ENCODE measurements around the gene SH3GLB2.
A peak's percentile ranks its signal among the peaks of the same experiment; 100 is the strongest.
"Not testable (repeated sequence)": the region's sequence is repeated elsewhere in the genome, so short reads cannot be mapped to it uniquely, and the experiment has no call there.

SH3GLB2 gene

DNA sequence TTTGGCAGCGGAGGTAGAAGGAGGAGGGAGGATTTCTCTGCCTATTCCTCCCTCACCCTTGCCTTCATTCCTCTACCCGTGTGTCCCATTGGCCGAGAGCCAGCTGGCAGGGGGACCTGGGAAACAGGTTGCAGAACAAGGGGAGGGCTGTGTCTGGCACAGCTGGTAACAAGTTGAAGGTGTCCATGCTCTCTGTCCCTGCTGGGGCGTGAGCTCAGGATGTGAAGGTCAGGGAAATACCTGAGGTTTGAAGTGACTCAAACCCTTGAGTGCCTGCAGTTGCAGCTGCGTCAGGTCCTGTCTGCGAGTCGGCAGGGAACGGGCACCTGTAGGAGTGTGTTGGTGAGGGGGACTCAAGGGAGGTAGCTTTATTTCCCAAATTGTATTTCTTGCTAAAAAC lies 24.5 kb upstream of the SH3GLB2 start:
- FAIRE-seq, result no peak

DNA sequence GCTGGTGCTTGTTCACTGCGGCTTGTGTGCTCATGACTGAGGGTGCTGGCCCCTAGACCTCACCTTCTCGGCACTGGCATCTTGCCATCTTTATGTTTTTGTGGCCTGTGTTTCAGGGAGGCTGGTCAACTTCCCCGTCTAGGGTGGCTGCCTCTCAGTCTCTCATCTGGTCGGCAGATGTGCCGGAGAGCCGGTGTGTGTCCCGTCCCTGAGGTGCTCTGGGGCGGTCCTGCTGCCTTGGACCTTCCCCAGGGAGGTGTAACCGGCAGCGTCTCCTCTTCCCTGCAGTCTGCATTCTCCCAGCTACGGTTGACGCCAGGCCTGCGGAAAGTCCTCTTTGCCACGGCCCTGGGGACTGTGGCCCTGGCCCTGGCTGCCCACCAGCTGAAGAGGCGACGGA lies 13.9 kb upstream of the SH3GLB2 start:
- no peak for FAIRE-seq

DNA sequence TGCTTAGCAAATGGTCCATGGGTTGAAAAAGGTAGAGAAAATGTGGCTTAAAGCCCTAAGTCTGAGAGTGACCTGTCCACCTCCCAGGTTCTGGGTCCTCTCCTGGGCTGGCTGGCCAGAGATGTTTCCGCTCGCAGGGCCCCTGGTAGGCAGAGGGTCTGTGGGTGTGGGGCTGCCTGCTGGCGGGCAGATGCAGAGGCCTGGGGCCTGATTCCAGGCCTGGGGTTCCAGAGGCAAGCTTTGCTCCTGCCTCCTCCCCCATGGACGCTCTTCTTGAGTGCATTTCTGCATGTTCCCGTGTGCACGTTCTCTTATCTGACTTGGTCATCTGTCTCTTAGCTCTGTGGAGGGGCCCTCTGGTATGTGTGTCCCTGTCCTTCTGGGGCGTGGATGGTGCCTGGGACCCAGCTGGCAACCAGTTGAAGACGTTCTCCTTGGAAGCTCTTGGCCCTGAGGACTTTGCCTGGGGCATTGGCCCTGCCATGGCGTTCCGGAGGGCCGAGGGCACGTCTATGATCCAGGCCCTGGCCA lies 12.0 kb upstream of the SH3GLB2 start:
- no peak for FAIRE-seq

DNA sequence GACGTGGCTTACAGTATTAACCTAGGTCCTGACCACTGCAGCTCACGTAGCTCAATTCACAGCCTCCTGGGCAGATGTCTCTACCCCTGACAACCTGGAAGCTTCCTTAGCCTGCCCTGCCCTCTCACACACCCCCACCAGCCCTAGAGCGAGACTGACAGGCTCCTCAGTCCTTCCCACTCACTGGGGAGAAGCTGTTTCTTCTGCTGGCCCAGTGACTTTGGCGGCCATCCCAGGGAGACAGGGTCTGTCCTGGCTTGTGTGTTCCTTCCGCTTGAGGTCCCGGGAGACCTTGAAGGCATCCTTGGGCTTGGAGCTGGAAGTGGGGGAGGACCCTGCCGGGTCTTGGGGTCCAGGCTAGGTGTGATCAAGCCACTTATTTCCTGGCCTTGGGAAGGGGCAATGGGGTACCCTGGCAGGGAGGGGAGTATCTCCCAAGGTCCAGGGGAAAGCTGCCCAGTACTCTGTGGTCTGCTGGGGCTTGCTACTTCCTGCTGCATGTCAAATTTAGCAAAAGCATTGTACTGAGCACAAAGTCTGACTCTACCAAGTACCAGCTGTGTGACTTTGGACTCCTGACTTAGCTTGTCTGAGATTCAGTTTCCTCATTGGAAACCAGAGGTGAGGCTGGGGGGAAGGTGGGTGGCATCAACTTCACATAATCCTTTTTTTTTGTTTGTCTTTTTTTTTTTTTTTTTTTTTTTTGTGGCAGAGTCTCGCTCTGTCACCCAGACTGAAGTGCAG lies 10.2 kb upstream of the SH3GLB2 start:
- no peak for FAIRE-seq

DNA sequence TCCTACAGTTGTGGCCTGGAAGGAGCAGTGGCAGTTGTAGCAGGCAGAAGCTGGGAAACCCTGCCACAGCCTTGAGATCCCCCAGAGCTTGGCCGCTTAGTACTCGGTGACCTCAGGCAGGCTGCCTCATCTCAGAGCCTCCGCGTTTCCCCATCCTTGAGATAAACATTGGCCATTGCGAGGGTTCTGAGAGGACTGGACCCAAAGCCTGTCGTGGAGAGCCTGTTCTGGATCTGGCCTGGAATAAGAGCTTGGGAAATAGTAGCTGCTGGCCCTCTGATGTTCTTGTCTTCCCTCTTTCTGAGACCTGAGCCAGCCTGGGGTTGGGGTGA lies 9.6 kb upstream of the SH3GLB2 start:
- no peak for FAIRE-seq

DNA sequence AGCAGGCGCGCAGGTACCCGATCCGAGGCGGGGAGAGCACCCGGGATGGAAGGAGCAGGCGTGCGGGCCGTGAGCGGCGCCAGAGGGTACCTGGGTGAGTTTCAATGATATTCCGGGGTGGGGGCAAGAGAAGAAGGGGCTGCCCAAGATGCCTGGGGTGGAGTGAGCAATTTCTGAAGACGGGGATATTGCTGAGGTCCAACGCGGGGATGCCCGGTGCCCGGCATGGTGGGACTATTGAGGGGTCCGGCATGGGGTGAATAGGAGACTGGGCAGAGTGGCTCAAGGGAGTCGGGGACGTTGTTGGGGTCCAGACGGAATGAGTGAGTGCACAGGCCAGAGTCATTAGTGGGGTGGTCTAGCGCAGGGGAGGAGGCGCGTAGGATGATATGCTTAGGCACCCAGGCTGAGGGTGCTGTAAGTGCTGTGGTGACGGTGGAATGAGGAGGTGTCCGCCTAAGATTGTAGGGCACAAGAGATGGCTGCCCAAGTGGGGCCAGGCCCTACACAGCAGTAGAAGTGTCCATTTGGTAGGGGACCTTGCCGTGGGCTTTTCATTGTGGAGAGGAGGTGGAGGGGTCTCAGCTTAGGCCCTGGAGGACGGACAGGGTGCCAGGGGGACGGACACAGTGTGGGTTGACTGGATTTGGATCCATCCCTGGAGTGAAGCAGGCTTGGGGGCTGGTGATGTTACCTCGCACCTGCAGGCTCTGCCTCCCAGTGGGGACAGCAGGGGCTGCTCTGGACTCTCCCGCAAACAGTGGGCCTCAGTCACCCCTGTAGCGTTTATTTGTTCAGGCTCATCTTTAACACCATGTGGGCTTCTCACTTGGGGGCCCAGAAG lies 9.0 kb upstream of the SH3GLB2 start:
- no peak for FAIRE-seq

DNA sequence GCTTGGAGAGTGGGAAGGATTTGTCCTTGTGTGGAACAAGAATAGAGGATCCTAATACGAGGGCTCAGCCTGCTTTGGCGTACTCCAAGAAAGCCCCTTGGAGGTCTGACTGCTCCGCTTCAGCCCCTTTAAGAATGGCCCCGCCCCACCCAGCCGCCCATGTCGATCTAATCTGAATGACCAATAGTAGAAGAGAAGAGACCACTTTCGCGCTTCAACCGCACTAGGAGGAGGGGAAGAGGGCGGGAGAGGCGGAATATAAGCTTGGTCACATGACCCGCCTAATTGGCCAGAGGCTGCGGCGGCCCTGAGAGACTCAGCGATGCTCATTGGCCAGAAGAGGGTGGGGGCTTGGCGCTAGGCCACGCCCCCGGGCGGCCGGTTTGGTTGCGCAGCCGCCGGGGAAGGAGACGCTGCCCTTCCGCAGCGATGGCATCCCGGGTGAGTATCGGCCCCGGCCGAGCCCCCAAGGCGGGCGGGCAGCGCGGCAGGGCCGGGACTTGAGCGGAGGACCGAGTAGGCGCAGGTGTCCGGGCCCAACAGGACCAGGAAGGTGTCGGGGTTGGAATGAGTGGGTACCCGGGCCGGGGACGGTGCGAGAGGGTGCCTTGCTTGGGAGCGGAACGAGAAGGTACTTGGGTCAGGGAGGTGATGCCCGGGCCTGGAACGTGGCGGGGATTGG lies 8.3 kb upstream of the SH3GLB2 start, which contains the start of gene MIGA2:
Gene MIGA2 (plus strand): TSS at position 386 of the 682 bp plus-strand sequence. CDS start 3,969 bp downstream, outside the sequence.
- peak; percentile 98 for FAIRE-seq

DNA sequence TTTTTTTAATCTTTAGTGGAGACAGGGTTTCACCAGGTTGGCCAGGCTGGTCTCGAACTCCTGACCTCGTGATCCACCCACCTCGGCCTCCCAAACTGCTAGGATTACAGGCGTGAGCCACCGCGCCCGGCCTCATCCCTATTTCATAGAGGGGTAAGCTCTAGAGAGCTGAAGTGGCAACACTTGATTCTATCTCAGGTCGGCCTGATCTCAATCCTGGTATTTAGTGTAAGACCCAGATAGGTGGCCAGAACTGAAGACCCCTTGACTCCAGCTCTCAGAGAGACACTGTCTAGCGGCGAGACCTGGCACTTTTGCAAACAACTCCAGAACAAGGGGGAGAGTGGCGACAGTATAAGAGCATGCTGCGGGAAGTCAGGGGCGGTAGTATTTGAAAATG lies 7.7 kb upstream of the SH3GLB2 start:
- not testable (repeated sequence) for FAIRE-seq

DNA sequence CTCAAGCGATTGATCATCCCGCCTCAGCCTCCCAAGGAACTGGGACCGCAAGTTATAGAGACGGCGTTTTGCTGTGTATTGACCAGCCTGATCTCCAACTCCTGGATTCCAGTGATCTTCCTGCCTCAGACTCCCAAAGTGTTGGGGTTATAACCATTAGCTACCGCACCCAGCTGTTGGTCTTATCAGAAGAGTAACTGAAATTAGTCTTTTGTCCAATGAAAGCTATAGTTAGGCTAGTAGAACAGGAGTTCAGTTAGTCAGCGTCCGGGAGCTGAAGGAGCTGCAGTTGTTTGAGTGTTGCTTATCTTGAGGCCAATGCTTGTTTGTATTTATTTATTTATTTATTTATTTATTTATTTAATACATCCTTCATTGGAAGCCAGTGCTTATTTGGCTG lies 5.1 kb upstream of the SH3GLB2 start:
- no peak for FAIRE-seq

DNA sequence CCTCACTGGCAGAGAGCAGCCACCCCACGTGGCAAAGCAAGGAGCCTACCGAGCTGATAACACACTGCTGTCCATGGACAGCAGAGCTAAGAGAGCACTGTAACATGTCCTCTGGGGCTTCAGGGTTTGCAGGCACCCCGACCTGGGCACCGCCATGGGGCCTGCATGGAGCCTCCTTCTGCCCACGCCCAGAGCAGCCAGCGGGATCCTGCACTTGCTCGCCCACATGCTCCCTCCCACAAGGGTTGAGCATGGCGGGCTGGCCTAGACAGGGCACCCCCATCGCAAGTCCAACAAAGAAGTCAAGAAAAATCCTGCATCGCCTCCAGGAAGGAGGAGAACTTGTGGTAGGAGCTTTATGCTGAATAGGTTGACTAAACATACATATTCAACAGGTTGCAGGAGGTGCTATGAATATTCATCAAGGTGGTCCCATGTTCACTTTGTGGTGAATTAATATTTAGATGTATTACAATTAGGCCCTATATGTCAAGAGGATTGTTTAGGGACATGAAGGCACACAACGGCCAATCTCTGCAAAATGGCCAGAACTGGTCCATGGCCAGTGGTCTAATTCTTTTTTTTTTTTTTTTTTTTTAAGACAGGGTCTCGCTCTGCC lies 4.5 kb upstream of the SH3GLB2 start:
- FAIRE-seq, result no peak

DNA sequence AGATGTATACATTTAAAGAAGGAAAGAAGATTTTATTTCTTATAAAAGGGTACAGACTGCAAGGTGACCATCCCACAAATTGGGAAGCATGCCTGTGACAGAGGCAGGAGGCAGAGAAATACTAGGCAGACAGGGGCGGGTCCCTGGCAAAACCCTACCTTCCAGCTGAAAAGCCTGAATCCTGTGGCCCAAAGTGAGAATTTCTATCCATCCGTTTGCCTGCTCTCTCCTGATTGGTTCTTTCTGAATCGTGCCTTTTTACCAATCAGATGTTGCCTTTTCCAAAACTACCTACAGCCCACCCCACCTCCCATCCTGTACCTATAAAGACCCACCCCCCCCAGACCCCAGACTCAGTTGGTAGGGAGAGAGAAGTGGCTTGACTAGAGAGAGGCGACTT lies 3.4 kb upstream of the SH3GLB2 start:
- no peak for FAIRE-seq

DNA sequence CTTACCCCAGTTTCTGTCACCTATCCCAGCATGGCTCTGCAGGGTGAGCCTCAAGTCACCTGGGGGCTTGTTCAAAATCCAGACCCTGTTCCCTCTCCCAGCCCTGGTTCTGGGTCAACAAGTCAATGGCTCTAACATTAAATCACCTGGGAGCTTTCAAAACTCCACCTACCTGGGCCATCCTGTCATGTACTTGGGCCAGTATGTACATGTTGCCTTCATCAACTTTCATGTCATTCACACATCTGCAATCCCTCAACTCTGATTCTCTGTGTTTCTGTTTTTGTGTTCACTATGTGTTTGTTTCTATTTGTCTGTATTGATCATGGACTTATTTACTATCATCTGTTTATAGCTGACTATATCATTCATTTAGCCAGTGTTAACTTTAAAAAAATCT lies 2.1 kb upstream of the SH3GLB2 start:
- FAIRE-seq, result no peak

DNA sequence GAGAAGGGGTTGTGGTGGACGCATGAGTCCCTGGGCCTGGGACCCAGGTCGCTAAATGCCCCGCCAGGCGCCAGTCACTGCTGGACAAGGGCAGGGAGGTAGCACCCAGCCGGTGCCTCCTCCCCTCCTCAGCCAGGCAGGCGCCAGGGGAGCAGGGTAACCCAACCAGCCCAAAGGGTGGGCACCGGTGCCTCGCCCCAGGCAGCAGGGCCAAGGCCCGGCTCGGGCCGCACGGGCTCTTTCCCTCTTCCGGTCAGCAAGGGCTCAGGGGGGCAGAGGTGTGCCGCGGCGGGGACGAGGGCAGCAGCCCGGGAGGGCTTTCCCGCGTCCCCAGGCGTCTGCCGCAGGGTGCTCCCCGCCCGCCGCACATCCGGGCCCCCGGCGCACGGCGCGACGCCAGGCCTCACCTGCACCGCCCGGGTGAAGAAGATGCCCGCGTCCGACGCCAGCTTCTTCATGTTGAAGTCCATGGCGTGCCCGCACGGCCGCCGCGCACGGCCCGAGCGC lies 393 bp downstream of the SH3GLB2 start:
- no peak for FAIRE-seq

DNA sequence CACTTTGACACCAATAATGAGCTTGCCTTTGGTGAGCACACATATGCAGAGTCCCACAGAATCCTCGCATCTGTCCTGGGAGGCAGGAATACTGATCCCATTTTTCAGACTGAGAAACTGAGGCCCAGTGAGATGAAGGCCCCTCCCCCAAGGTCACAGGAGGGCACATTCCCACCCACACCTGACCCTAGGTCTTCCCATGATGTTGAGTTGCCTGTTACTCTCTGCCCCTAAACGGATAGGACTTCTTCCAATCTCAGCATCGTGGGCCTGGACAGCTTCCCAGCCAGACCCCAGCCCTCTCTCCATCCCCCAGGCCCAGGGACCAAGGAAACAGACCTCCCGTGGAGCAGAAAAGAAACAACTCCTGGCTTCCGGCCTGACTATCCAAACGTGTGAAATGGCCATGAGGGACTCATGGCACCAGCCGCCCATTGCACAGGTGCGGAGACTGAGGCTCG lies 877 bp downstream of the SH3GLB2 start:
- FAIRE-seq, result no peak

DNA sequence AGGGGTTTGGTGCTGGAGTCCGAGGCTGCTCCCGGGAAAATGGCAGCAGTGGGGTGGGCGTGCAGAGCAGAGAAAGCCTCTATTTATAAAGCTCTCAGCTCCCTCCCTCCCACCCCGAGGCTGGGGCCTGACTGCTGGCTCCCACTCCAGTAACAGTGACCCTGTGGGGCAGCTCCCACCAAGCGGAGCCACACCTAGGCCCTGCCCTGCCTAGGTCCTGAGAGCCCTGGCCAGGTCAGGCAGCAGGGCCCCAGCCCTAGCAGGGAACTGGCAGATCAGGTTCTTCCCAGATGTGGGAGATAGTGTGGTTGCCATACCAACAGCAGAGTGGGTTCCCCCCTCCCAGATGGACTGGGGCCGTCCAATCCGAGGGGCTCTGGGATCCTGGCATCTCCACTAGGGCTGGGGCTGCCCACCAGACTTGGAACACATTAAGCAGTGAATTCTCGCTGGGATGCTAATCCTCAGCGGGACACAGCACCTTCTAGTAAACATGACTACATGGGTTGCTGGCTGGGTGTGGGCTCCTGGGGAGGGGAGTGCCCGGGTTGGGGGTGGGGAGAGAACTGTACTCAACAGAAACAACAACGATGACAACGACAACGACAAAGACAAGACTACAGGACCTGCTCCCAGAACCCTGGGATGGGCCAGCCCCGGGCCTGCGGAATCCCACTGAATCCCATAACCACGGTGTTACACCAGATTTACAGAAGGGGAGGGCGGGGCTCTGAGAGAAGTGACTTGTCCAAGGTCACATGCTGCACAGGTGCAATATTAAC lies 1.5 kb downstream of the SH3GLB2 start:
- no peak for FAIRE-seq

DNA sequence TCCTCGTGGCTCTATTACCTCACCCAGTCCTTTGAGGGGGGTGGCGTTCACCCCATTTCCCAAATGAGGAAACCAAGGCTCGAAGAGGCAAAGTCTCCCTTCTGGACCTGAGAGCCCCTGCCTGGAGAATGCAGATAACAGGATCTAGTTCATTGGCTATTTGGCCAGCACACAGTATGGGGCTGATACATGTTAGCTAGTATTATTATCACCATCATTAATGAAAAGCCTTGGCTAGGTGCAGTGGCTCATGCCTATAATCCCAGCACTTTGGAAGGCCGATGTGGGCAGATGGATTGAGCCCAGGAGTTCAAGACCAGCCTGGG lies 4.3 kb downstream of the SH3GLB2 start:
- no peak for FAIRE-seq

DNA sequence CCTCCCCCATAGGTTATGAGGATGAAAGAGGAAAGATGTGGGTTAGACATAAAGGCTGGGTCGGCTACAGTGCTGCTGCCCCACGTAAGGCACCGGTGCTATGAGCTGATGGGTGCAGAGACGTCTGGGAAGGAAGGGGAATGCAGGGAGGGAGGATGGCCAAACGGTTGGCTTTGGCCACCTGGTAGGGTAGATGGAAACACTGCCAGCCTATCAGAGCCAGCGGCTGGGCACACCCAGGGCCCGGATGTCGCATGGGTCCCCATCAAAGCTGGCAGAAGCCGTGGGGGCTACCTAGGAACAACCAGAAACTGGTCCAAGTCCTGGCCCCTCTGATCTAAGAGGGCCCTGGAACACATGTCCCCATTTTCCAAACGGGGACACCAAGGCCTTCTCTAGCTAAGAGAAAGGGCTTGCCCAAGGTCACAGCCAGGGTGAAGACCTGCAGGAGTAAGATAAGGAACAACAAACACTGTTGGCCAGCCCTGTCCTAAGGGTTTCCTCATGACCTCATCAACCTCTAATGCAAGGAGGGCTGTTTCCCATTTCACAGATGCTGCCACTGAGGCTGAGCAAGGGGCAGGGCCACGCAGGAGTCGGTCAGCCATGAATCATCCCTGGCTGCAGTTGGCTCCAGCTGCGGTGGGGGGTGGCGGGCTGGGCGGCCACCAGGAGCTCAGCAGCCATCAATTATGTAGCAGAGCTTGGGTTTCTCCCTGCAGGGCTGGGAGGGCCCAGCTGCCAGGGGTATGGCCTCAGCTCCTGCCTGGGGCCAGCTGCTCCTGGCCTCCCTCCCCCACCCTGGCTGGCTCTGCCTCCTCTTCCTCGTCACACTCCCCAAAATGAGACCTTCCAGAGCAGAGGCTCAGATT lies 4.9 kb downstream of the SH3GLB2 start:
- no peak for FAIRE-seq

DNA sequence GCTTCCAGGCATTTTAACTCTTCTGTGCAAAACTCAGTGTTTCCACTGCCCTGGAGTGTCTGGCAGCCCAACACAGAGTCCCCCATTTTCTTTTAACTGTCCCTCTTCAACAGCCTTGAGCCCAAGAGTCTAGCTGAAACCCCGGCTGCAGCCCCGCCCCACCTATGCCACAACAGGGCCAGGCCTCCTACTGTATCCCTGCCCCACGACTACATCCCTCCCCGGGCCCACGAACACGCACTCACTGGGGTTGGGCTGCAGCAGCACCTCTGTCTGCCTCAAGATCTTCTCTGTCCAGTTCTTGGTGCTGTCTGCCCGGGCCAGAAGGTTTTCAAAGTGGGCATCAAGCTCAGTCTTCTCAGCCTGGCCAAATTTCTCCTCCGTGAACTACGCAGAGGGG lies 6.1 kb downstream of the SH3GLB2 start:
- FAIRE-seq, result no peak

DNA sequence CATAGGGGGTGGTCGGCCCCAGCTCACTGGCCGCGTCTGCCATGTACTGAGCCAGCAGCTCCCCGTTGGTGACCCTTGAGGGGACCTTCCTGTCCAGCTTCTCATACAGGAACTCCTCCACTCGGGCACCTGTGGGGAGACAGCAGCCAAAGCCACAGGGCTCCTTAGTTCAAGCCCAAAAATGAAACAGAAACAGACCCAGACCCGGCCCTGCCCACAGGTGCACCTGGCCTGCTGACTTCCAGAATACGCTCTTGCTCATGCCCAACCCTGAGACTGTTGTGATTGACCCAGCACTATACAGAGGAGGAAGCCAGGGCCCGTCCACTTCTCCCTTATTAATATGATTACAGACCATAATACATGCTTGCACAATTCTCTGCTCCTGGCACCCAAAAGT lies 7.0 kb downstream of the SH3GLB2 start:
- no peak for FAIRE-seq

DNA sequence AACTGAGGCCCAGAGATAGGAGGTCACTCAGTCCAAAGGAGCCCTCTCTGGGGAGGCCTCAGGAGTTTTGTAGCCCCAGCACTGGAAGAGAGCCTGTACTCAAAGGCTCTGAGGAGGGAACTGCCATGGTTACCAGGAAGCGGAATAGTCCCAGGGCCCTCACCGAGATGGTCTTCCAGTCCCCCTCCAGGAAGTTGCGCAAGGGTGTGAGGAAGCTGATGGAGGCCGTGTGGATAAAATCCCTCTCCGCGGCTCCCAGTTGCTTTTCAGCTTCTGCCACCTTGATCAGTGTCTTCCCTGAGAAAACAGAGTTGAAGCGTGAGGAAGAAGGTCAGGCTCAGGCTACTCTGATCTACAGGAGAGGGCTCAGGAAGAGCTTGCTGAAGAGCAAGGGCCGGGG lies 13.5 kb downstream of the SH3GLB2 start:
- FAIRE-seq, result no peak

DNA sequence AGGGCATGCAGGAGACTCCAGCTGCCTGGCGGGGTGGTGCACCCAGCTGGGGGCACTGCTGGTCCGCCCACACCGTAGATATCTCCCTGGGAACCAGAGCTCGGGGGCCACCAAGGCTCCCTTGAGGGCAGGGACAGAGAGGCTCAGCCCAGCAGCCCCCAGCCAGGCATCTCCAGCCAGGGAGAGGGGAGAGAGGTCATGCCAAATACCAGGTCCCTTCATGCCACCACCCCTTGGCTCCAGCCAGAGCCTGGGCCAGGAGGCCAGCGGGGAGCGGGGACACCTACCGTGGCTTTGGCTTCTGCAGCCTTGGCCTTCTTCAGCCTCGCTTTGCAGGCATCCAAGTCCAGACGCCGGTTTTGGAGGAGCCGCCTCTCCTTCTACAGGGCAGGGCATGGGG lies 14.0 kb downstream of the SH3GLB2 start:
- FAIRE-seq, result no peak
